SK-N-SH treated with all-trans-retinoic acid at 6 μM for 48 hours (cell line): Measurements from ENCODE around the gene ABCB11.
A peak's percentile ranks its signal among the peaks of the same experiment; 100 is the strongest.

ENCODE experiments used
- ATAC-seq: fragments of 200-7000 bp; cut with Tn5 transposase; 3 replicates; pipeline ENCODE4 v1.9.1; 2020; ENCODE audit warnings: mild to moderate bottlenecking, moderate library complexity
- ARNTL ChIP-seq: fragments of 450-650 bp; formaldehyde crosslinking; IDR thresholded peaks from 2 replicates; pipeline ENCODE4 v1.5.0; 2020; ENCODE audit warnings: low read depth, mild to moderate bottlenecking, moderate library complexity, borderline replicate concordance
- BACH2 ChIP-seq: fragments of 250-450 bp; sonication (Bioruptor Pico); IDR thresholded peaks from 2 replicates; pipeline ENCODE4 v1.9.0; 2021; ENCODE audit warnings: mild to moderate bottlenecking, borderline replicate concordance
- CSDC2 ChIP-seq: fragments of 250-450 bp; sonication (Bioruptor Pico); IDR thresholded peaks from 2 replicates; pipeline ENCODE4 v1.5.0; 2020; ENCODE audit warnings: mild to moderate bottlenecking, moderate library complexity
- CSRNP3 ChIP-seq: fragments of 250-450 bp; sonication (Bioruptor Pico); IDR thresholded peaks from 2 replicates; pipeline ENCODE4 v1.5.1; 2021; ENCODE audit warnings: mild to moderate bottlenecking, moderate library complexity
- ESRRG ChIP-seq: fragments of 250-450 bp; sonication (Bioruptor Pico); IDR thresholded peaks from 2 replicates; pipeline ENCODE4 v1.6.1; 2021; ENCODE audit warnings: mild to moderate bottlenecking
- GLIS3 ChIP-seq: fragments of 250-450 bp; sonication (Bioruptor Pico); IDR thresholded peaks from 2 replicates; pipeline ENCODE4 v1.5.0; 2020; ENCODE audit warnings: mild to moderate bottlenecking, moderate library complexity
- ISL1 ChIP-seq: fragments of 250-450 bp; sonication (Bioruptor Pico); IDR thresholded peaks from 2 replicates; pipeline ENCODE4 v2.1.2; 2022; ENCODE audit warnings: mild to moderate bottlenecking, moderate library complexity
- OSR1 ChIP-seq: fragments of 250-450 bp; sonication (Bioruptor Pico); IDR thresholded peaks from 2 replicates; pipeline ENCODE4 v1.8.0; 2022; ENCODE audit warnings: moderate library complexity, mild to moderate bottlenecking, inconsistent platforms
- PATZ1 ChIP-seq: fragments of 250-450 bp; sonication (Bioruptor Pico); IDR thresholded peaks from 2 replicates; pipeline ENCODE4 v1.8.0; 2020; ENCODE audit warnings: mild to moderate bottlenecking, moderate library complexity, borderline replicate concordance
- POU6F1 ChIP-seq: fragments of 250-450 bp; sonication (Bioruptor Pico); IDR thresholded peaks from 2 replicates; pipeline ENCODE4 v1.8.0; 2021; ENCODE audit warnings: low read depth, mild to moderate bottlenecking, moderate library complexity, borderline replicate concordance
- PPARA ChIP-seq: fragments of 250-450 bp; sonication (Bioruptor Pico); IDR thresholded peaks from 2 replicates; pipeline ENCODE4 v1.5.0; 2020; ENCODE audit warnings: mild to moderate bottlenecking, borderline replicate concordance
- RARB ChIP-seq: fragments of 250-450 bp; sonication (Bioruptor Pico); IDR thresholded peaks from 2 replicates; pipeline ENCODE4 v1.8.0; 2021; ENCODE audit warnings: mild to moderate bottlenecking, moderate library complexity
- SNAI2 ChIP-seq: fragments of 250-450 bp; sonication (Bioruptor Pico); IDR thresholded peaks from 2 replicates; pipeline ENCODE4 v1.5.0; 2020; ENCODE audit warnings: mild to moderate bottlenecking, moderate library complexity
- TCF4 ChIP-seq: fragments of 250-450 bp; sonication (Bioruptor Pico); IDR thresholded peaks from 2 replicates; pipeline ENCODE4 v1.8.0; 2021; ENCODE audit warnings: mild to moderate bottlenecking, moderate library complexity, borderline replicate concordance
- TOX ChIP-seq: fragments of 250-450 bp; sonication (Bioruptor Pico); IDR thresholded peaks from 2 replicates; pipeline ENCODE4 v1.8.0; 2021; ENCODE audit warnings: mild to moderate bottlenecking, moderate library complexity, borderline replicate concordance
- TSHZ2 ChIP-seq: fragments of 250-450 bp; sonication (Bioruptor Pico); IDR thresholded peaks from 2 replicates; pipeline ENCODE4 v1.5.0; 2020; ENCODE audit warnings: mild to moderate bottlenecking, moderate library complexity
- ZC3H10 ChIP-seq: fragments of 250-450 bp; sonication (Bioruptor Pico); IDR thresholded peaks from 2 replicates; pipeline ENCODE4 v1.5.1; 2021; ENCODE audit warnings: mild to moderate bottlenecking, moderate library complexity
- ZFP3 ChIP-seq: fragments of 250-450 bp; sonication (Bioruptor Pico); IDR thresholded peaks from 2 replicates; pipeline ENCODE4 v1.5.0; 2020; ENCODE audit warnings: mild to moderate bottlenecking, moderate library complexity
- ZFP30 ChIP-seq: fragments of 450-650 bp; formaldehyde crosslinking; IDR thresholded peaks from 2 replicates; pipeline ENCODE4 v1.5.0; 2022; ENCODE audit warnings: mild to moderate bottlenecking, moderate library complexity
- ZNF565 ChIP-seq: fragments of 450-650 bp; formaldehyde crosslinking; conservative IDR thresholded peaks from 2 replicates; pipeline ENCODE4 v1.5.0; 2020; ENCODE audit warnings: low read depth, mild to moderate bottlenecking, moderate library complexity
- ZNF70 ChIP-seq: fragments of 450-650 bp; formaldehyde crosslinking; IDR thresholded peaks from 2 replicates; pipeline ENCODE4 v1.5.0; 2020; ENCODE audit warnings: mild to moderate bottlenecking, moderate library complexity
- ZNF8 ChIP-seq: fragments of 450-650 bp; formaldehyde crosslinking; IDR thresholded peaks from 2 replicates; pipeline ENCODE4 v1.5.0; 2020; ENCODE audit warnings: mild to moderate bottlenecking, moderate library complexity
- TF ChIP-seq, protein P1 (sequence below): fragments of 250-450 bp; sonication (Bioruptor Pico); IDR thresholded peaks from 2 replicates; pipeline ENCODE4 v1.5.1; 2020; ENCODE audit warnings: low read depth, mild to moderate bottlenecking, moderate library complexity

Gene ABCB11

DNA sequence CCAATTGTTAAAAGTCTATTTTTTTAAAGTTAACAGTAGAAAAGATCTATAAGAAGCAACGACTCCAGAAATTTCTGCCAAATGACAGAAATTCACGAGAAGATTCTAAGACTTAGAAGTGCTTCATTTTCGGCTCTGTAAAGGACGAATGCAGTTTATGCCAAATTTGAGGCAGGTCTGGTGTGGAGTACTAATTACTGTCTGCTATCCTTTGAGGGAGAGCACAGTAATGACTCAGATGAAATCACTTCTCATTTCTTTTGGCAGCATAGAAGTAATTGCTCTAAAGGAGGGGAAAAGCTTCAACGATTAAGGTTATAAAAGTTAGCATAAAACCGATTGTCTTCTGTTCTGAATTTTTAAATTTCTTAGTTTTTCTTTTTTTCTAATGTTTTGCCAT, 118.7 kb downstream of the ABCB11 start:
- no peak for TF ChIP-seq POU6F1 (CRISPR knock-in tag)
- no peak for TF ChIP-seq TCF4 (CRISPR knock-in tag)
- TF ChIP-seq ESRRG (CRISPR knock-in tag): no peak
- no peak for TF ChIP-seq ZFP30 (CRISPR knock-in tag)
- TF ChIP-seq ARNTL (CRISPR knock-in tag): no peak
- TF ChIP-seq BACH2 (CRISPR knock-in tag): no peak
- no peak for TF ChIP-seq ZFP3 (CRISPR knock-in tag)
- TF ChIP-seq GLIS3 (CRISPR knock-in tag): no peak
- TF ChIP-seq TSHZ2 (CRISPR knock-in tag): no peak
- no peak for TF ChIP-seq SNAI2 (CRISPR knock-in tag)
- TF ChIP-seq RARB (CRISPR knock-in tag): no peak
- TF ChIP-seq ZNF70 (CRISPR knock-in tag): no peak
- no peak for TF ChIP-seq ZNF8
- TF ChIP-seq CSRNP3: no peak
- no peak for TF ChIP-seq ZC3H10
- TF ChIP-seq CSDC2 (CRISPR knock-in tag): no peak
- TF ChIP-seq PPARA (CRISPR knock-in tag): no peak
- no peak for TF ChIP-seq ISL1
- TF ChIP-seq TOX (CRISPR knock-in tag): no peak
- no peak for TF ChIP-seq OSR1 (CRISPR knock-in tag)
- ATAC-seq: peak; percentile 20; the same call in 2 of the 3 replicates

DNA sequence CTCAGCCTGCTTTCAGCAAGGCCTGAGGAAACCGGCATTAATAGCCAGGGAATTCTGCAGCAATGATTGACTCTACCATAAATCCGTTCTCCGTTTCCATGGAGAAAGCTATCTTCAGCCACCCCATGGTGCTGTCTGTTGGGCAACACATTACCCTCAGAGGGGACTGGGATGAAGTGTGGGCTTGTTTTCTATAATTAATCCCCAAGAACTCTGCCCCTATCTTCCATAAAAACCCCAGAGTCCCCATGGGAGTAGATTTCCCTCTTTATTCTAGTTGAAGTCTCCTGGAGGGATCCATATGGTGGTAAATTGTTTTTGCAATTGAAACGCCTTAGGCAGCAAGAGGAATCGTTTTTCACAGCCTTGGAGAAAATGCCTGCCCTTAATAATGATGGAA, 120.8 kb downstream of the ABCB11 start:
- no peak for ATAC-seq
- TF ChIP-seq BACH2 (CRISPR knock-in tag) (no peak), CSDC2 (CRISPR knock-in tag) (no peak), GLIS3 (CRISPR knock-in tag) (no peak), TSHZ2 (CRISPR knock-in tag) (no peak), ZNF565 (CRISPR knock-in tag) (no peak), SNAI2 (CRISPR knock-in tag) (no peak), ARNTL (CRISPR knock-in tag) (no peak), ZNF70 (CRISPR knock-in tag) (no peak), OSR1 (CRISPR knock-in tag) (no peak), ZNF8 (no peak), POU6F1 (CRISPR knock-in tag) (no peak), ZC3H10 (no peak), PPARA (CRISPR knock-in tag) (no peak), PATZ1 (CRISPR knock-in tag) (no peak), TOX (CRISPR knock-in tag) (no peak), TCF4 (CRISPR knock-in tag) (no peak), CSRNP3 (no peak)
- TF ChIP-seq, protein P1, sequence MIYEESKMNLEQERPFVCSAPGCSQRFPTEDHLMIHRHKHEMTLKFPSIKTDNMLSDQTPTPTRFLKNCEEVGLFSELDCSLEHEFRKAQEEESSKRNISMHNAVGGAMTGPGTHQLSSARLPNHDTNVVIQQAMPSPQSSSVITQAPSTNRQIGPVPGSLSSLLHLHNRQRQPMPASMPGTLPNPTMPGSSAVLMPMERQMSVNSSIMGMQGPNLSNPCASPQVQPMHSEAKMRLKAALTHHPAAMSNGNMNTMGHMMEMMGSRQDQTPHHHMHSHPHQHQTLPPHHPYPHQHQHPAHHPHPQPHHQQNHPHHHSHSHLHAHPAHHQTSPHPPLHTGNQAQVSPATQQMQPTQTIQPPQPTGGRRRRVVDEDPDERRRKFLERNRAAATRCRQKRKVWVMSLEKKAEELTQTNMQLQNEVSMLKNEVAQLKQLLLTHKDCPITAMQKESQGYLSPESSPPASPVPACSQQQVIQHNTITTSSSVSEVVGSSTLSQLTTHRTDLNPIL (CRISPR knock-in tag): no peak
